SHP77 (cell line): ENCODE results near the gene KCNJ14.
A peak's percentile ranks its signal among the peaks of the same experiment; 100 is the strongest.

Source experiments
- DNase-seq, 2 experiments: peaks; one replicate each; lab custom pipeline; 2025; lab: John Stamatoyannopoulos, UW

KCNJ14 gene

GRCh38 chr19:48455171-48455907, at the start of gene KCNJ14:
Gene KCNJ14, plus strand, starts transcription at chr19:48455574. Its CDS starts 6,151 bp downstream, at chr19:48461725.
- DNase-seq = no peak

- no peak for DNase-seq
These were observed 49.5 kb upstream of the KCNJ14 start for GRCh38 chr19:48405850-48406249.

- no peak for DNase-seq
These were observed 41.3 kb upstream of the KCNJ14 start for GRCh38 chr19:48413879-48414587.

GRCh38 chr19:48415395-48415794, 40.0 kb upstream of the KCNJ14 start:
- DNase-seq = peak; percentile 42 to 48

- DNase-seq = no peak
These were observed 39.6 kb upstream of the KCNJ14 start for GRCh38 chr19:48415806-48416221.

- no peak for DNase-seq
These were observed 38.0 kb upstream of the KCNJ14 start for GRCh38 chr19:48417421-48417820.

GRCh38 chr19:48418317-48419064, 36.9 kb upstream of the KCNJ14 start:
- DNase-seq = no peak

- DNase-seq = no peak
These were observed 36.0 kb upstream of the KCNJ14 start for GRCh38 chr19:48419158-48419920.

GRCh38 chr19:48421548-48421947, 33.8 kb upstream of the KCNJ14 start:
- no peak for DNase-seq

GRCh38 chr19:48424694-48425219, 30.6 kb upstream of the KCNJ14 start:
- no peak for DNase-seq

GRCh38 chr19:48428670-48429069, 26.7 kb upstream of the KCNJ14 start:
- DNase-seq = no peak

GRCh38 chr19:48433337-48433736, 22.0 kb upstream of the KCNJ14 start:
- no peak for DNase-seq

- no peak for DNase-seq
These were observed 18.8 kb upstream of the KCNJ14 start for GRCh38 chr19:48436586-48436985.

GRCh38 chr19:48441360-48442050, 13.9 kb upstream of the KCNJ14 start:
- DNase-seq = no peak

GRCh38 chr19:48442116-48443035, 13.0 kb upstream of the KCNJ14 start:
- no peak for DNase-seq

- DNase-seq = no peak
These were observed 12.1 kb upstream of the KCNJ14 start for GRCh38 chr19:48443256-48443655.

GRCh38 chr19:48443731-48444128, 11.6 kb upstream of the KCNJ14 start:
- no peak for DNase-seq

- DNase-seq = no peak
These were observed 11.0 kb upstream of the KCNJ14 start for GRCh38 chr19:48444129-48444935.

- DNase-seq = no peak
These were observed 10.5 kb upstream of the KCNJ14 start for GRCh38 chr19:48444936-48445200.

- DNase-seq = peak; percentile 57 to 60
These were observed 10.1 kb upstream of the KCNJ14 start for GRCh38 chr19:48445256-48445605.
